ENCODE measurements around the gene BDKRB2.

The BDKRB2 gene

DNA sequence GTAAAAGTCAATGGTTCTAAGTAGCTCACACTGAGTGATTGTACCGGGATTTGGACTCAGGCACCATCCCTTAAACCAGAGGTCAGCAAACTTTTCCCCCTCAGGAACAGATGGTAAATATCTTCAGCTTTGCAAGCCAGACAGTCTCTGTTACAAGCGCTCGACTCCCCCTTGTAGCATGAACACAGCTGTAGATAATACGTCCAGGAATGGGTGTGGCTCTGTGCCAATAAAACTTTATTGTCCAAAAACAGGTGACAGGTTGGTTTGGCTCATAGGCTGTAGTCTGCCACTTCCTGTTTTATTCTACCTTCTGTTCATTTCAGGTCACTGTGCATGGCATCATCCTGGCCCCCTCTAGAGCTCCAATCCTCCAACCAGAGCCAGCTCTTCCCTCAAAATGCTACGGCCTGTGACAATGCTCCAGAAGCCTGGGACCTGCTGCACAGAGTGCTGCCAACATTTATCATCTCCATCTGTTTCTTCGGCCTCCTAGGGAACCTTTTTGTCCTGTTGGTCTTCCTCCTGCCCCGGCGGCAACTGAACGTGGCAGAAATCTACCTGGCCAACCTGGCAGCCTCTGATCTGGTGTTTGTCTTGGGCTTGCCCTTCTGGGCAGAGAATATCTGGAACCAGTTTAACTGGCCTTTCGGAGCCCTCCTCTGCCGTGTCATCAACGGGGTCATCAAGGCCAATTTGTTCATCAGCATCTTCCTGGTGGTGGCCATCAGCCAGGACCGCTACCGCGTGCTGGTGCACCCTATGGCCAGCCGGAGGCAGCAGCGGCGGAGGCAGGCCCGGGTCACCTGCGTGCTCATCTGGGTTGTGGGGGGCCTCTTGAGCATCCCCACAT lies 58.9 kb downstream of the BDKRB2 start:
- no peak overlapping the region for H3K4me2 ChIP-seq (ENCODE audit: low read length)
- no peak overlapping the region for H3K27ac ChIP-seq (ENCODE audit: low read depth, low read length, poor library complexity, severe bottlenecking)
- H3F3A ChIP-seq (ENCODE audit: insufficient read depth, low read length), result no peaks in the 10 kb centered on the region

DNA sequence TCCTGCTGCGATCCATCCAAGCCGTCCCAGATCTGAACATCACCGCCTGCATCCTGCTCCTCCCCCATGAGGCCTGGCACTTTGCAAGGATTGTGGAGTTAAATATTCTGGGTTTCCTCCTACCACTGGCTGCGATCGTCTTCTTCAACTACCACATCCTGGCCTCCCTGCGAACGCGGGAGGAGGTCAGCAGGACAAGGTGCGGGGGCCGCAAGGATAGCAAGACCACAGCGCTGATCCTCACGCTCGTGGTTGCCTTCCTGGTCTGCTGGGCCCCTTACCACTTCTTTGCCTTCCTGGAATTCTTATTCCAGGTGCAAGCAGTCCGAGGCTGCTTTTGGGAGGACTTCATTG lies 59.5 kb downstream of the BDKRB2 start:
- Histone ChIP-seq H3K9me3 (ENCODE audit: low read length) (no peaks in the 10 kb centered on the region), H2AFZ (ENCODE audit: low read length) (no peak overlapping the region), H3K9me2 (ENCODE audit: low read depth, low read length) (no peaks in the 10 kb centered on the region), H3K27me3 (ENCODE audit: insufficient read depth, low read length) (0 out of 2 replicates have a peak, but pooled peaks cover 3% of the 10 kb centered on the region), H3K4me3 (ENCODE audit: low read depth, low read length, poor library complexity, severe bottlenecking) (no peak overlapping the region), H3F3A (ENCODE audit: insufficient read depth, low read length) (no peaks in the 10 kb centered on the region), H3K27ac (ENCODE audit: low read depth, low read length, poor library complexity, severe bottlenecking) (no peak overlapping the region), H3K79me2 (ENCODE audit: insufficient read depth, low read length) (no peaks in the 10 kb centered on the region), H4K20me1 (ENCODE audit: insufficient read depth, low read length) (no peaks in the 10 kb centered on the region), H3K9ac (ENCODE audit: low read length) (no peak overlapping the region), H3K4me1 (ENCODE audit: insufficient read depth, low read length, severe bottlenecking) (no peaks in the 10 kb centered on the region), H3K4me2 (ENCODE audit: low read length) (no peak overlapping the region), H3K36me3 (ENCODE audit: insufficient read depth, low read length) (no peaks in the 10 kb centered on the region)
- TF ChIP-seq, protein P1, sequence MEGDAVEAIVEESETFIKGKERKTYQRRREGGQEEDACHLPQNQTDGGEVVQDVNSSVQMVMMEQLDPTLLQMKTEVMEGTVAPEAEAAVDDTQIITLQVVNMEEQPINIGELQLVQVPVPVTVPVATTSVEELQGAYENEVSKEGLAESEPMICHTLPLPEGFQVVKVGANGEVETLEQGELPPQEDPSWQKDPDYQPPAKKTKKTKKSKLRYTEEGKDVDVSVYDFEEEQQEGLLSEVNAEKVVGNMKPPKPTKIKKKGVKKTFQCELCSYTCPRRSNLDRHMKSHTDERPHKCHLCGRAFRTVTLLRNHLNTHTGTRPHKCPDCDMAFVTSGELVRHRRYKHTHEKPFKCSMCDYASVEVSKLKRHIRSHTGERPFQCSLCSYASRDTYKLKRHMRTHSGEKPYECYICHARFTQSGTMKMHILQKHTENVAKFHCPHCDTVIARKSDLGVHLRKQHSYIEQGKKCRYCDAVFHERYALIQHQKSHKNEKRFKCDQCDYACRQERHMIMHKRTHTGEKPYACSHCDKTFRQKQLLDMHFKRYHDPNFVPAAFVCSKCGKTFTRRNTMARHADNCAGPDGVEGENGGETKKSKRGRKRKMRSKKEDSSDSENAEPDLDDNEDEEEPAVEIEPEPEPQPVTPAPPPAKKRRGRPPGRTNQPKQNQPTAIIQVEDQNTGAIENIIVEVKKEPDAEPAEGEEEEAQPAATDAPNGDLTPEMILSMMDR (IDR thresholded peaks at IDR 0.05; ENCODE audit: low read length), result no peak
- TF ChIP-seq EZH2 (IDR thresholded peaks at IDR 0.05; ENCODE audit: borderline replicate concordance, low read length), result no peak

More for the DNA sequence above, 58.9 kb downstream of the BDKRB2 start:
- Histone ChIP-seq H3K9ac (ENCODE audit: low read length) (no peak overlapping the region), H3K9me2 (ENCODE audit: low read depth, low read length) (no peaks in the 10 kb centered on the region), H2AFZ (ENCODE audit: low read length) (no peak overlapping the region), H3K27me3 (ENCODE audit: insufficient read depth, low read length) (0 out of 2 replicates have a peak, but pooled peaks cover 3% of the 10 kb centered on the region), H3K36me3 (ENCODE audit: insufficient read depth, low read length) (no peaks in the 10 kb centered on the region), H3K4me3 (ENCODE audit: low read depth, low read length, poor library complexity, severe bottlenecking) (no peak overlapping the region), H3K79me2 (ENCODE audit: insufficient read depth, low read length) (no peaks in the 10 kb centered on the region), H3K4me1 (ENCODE audit: insufficient read depth, low read length, severe bottlenecking) (no peaks in the 10 kb centered on the region), H3K9me3 (ENCODE audit: low read length) (no peaks in the 10 kb centered on the region), H4K20me1 (ENCODE audit: insufficient read depth, low read length) (no peaks in the 10 kb centered on the region)
- TF ChIP-seq, protein P1 (IDR thresholded peaks at IDR 0.05; ENCODE audit: low read length), result no peak
- no peak for TF ChIP-seq EZH2 (IDR thresholded peaks at IDR 0.05; ENCODE audit: borderline replicate concordance, low read length)

DNA sequence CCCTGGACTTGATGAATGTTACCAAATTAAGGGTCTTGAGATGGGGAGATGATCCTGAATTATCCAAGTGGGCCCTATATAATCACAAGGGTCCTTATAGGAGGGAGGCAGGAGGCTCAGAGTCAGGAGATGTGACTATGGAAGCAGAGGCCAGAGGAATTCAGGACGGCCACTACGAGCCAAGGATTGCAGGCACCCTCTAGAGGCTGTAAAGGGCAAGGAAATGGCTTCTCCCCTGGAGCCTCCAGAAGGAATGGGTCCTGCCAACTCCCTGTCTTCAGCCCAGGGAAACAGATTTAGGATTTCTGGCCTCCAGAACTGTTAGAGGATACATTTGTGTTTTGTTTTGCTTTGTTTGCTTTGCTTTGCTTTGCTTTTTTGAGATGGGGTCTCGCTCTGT lies 60.2 kb downstream of the BDKRB2 start:
- Histone ChIP-seq H2AFZ (ENCODE audit: low read length) (no peak overlapping the region), H4K20me1 (ENCODE audit: insufficient read depth, low read length) (no peaks in the 10 kb centered on the region), H3K4me1 (ENCODE audit: insufficient read depth, low read length, severe bottlenecking) (no peaks in the 10 kb centered on the region), H3K79me2 (ENCODE audit: insufficient read depth, low read length) (no peaks in the 10 kb centered on the region), H3K27ac (ENCODE audit: low read depth, low read length, poor library complexity, severe bottlenecking) (no peak overlapping the region), H3K36me3 (ENCODE audit: insufficient read depth, low read length) (no peaks in the 10 kb centered on the region), H3K27me3 (ENCODE audit: insufficient read depth, low read length) (0 out of 2 replicates have a peak, but pooled peaks cover 3% of the 10 kb centered on the region), H3K4me3 (ENCODE audit: low read depth, low read length, poor library complexity, severe bottlenecking) (no peak overlapping the region), H3K9ac (ENCODE audit: low read length) (no peak overlapping the region), H3K9me3 (ENCODE audit: low read length) (no peaks in the 10 kb centered on the region), H3F3A (ENCODE audit: insufficient read depth, low read length) (no peaks in the 10 kb centered on the region), H3K4me2 (ENCODE audit: low read length) (no peak overlapping the region), H3K9me2 (ENCODE audit: low read depth, low read length) (no peaks in the 10 kb centered on the region)
- TF ChIP-seq, protein P1 (IDR thresholded peaks at IDR 0.05; ENCODE audit: low read length), result no peak
- no peak for TF ChIP-seq EZH2 (IDR thresholded peaks at IDR 0.05; ENCODE audit: borderline replicate concordance, low read length)

Measured in OCI-LY1 (cell line).